ENCODE data around the gene OVOL2.
"Not testable (repeated sequence)": the region's sequence is repeated elsewhere in the genome, so short reads cannot be mapped to it uniquely, and the experiment has no call there.

The OVOL2 gene

DNA sequence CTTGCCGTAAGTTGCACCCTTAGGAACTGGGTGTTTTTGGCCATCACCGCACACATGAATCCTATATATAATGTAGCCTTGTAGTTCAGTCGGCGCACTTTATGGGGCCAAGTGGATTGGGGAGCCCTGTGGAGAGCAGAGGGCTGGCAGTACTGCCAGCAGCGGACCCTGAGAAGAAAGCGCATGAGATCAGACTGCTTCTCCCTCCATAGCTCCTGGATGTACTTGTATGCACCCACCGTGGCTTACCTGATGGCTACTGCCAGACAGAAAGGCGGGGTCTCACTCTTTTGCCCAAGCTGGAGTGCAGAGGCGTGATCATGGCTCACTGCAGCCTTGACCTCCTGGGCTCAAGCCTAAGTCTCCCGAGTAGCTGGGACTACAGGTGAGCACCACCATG lies 32.8 kb upstream of the OVOL2 start:
- H3K14ac ChIP-seq (ENCODE audit: low read length): no peak overlapping the region
- no peak overlapping the region for H3K4me2 ChIP-seq (ENCODE audit: low read length)
- no peak overlapping the region for H2BK5ac ChIP-seq (ENCODE audit: low read depth, low read length, poor library complexity)
- peaks cover 4% of the 10 kb centered on the region for H3K79me1 ChIP-seq (ENCODE audit: low read length)
- peaks cover 7 to 10% of the 10 kb centered on the region in 2 experiments for H3K4me1 ChIP-seq (ENCODE audit: control insufficient read depth in 1 of 2, insufficient read depth in 2 of 2, low read length in 2 of 2)
- H3K9ac ChIP-seq (ENCODE audit: low read length): no peak overlapping the region
- H3K27me3 ChIP-seq (ENCODE audit: insufficient read depth, low read length): no peaks in the 10 kb centered on the region
- no peaks in the 10 kb centered on the region for H3K9me3 ChIP-seq (ENCODE audit: insufficient read depth, low read depth, low read length)
- H4K91ac ChIP-seq (ENCODE audit: low read depth, low read length): no peak overlapping the region
- H3K79me2 ChIP-seq (ENCODE audit: control insufficient read depth, insufficient read depth, low read length, poor library complexity): no peaks in the 10 kb centered on the region
- no peak overlapping the region for H4K12ac ChIP-seq (ENCODE audit: low read depth, low read length)
- H2AK5ac ChIP-seq (ENCODE audit: low read length): no peak overlapping the region
- no peak overlapping the region for H2BK12ac ChIP-seq (ENCODE audit: low read length)
- H4K8ac ChIP-seq (ENCODE audit: low read depth, low read length): no peak overlapping the region
- H3K4ac ChIP-seq (ENCODE audit: low read depth, low read length): no peak overlapping the region
- no peak overlapping the region for H3K23ac ChIP-seq (ENCODE audit: low read length)
- H2BK120ac ChIP-seq (ENCODE audit: insufficient read depth, low read length, poor library complexity): no peak overlapping the region
- no peak for DNase-seq
- no peak overlapping the region for H2AFZ ChIP-seq (ENCODE audit: insufficient read depth, low read length, poor library complexity)
- no peak overlapping the region for H3K4me3 ChIP-seq (ENCODE audit: low read depth, low read length)
- H3K18ac ChIP-seq (ENCODE audit: low read length): no peak overlapping the region
- H3K36me3 ChIP-seq (ENCODE audit: control insufficient read depth in 1 of 2, insufficient read depth in 2 of 2, low read length in 2 of 2): no peaks in the 10 kb centered on the region
- H3K27ac ChIP-seq (ENCODE audit: low read depth, low read length): no peak overlapping the region
- no CpG with 5 or more reads among the region's 10 CpGs for WGBS (ENCODE audit: extremely low coverage, insufficient coverage, insufficient read length)

DNA sequence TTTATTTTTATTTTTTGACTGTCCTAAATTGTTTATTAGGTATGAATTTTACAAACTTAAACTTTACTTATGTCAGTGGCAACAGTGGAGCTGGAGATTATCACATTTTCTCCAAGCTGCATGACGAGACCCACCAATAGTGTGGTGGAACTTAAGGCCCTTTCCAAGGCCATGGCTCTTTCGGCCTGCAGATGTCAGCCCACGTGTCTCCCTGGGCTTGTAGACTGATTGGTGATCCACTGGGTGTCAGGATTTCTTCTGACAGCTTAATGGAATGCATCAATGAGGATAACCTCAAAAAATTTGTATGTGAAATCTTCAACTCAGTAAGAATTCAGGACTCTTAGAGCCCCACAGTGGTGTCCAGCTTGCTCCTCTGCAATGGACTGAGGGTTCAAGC lies 32.3 kb upstream of the OVOL2 start:
- Histone ChIP-seq H2BK120ac (ENCODE audit: insufficient read depth, low read length, poor library complexity) (no peak overlapping the region), H3K4me2 (ENCODE audit: low read length) (no peak overlapping the region), H3K79me1 (ENCODE audit: low read length) (peaks cover 4% of the 10 kb centered on the region), H3K36me3 (ENCODE audit: control insufficient read depth in 1 of 2, insufficient read depth in 2 of 2, low read length in 2 of 2) (no peaks in the 10 kb centered on the region), H2BK5ac (ENCODE audit: low read depth, low read length, poor library complexity) (no peak overlapping the region), H4K12ac (ENCODE audit: low read depth, low read length) (no peak overlapping the region), H2AK5ac (ENCODE audit: low read length) (no peak overlapping the region), H2AFZ (ENCODE audit: insufficient read depth, low read length, poor library complexity) (no peak overlapping the region), H3K27me3 (ENCODE audit: insufficient read depth, low read length) (no peaks in the 10 kb centered on the region), H3K4me1 (ENCODE audit: control insufficient read depth in 1 of 2, insufficient read depth in 2 of 2, low read length in 2 of 2) (peaks cover 6 to 10% of the 10 kb centered on the region in 2 experiments), H3K9ac (ENCODE audit: low read length) (no peak overlapping the region), H3K4ac (ENCODE audit: low read depth, low read length) (no peak overlapping the region), H4K91ac (ENCODE audit: low read depth, low read length) (no peak overlapping the region), H3K9me3 (ENCODE audit: insufficient read depth, low read depth, low read length) (no peaks in the 10 kb centered on the region), H3K23ac (ENCODE audit: low read length) (no peak overlapping the region), H3K18ac (ENCODE audit: low read length) (no peak overlapping the region), H3K4me3 (ENCODE audit: low read depth, low read length) (no peak overlapping the region), H2BK12ac (ENCODE audit: low read length) (no peak overlapping the region), H3K27ac (ENCODE audit: low read depth, low read length) (no peak overlapping the region), H3K14ac (ENCODE audit: low read length) (no peak overlapping the region), H4K8ac (ENCODE audit: low read depth, low read length) (no peak overlapping the region), H3K79me2 (ENCODE audit: control insufficient read depth, insufficient read depth, low read length, poor library complexity) (no peaks in the 10 kb centered on the region)
- no peak for DNase-seq
- WGBS (ENCODE audit: extremely low coverage, insufficient coverage, insufficient read length): no CpG with 5 or more reads among the region's 3 CpGs

DNA sequence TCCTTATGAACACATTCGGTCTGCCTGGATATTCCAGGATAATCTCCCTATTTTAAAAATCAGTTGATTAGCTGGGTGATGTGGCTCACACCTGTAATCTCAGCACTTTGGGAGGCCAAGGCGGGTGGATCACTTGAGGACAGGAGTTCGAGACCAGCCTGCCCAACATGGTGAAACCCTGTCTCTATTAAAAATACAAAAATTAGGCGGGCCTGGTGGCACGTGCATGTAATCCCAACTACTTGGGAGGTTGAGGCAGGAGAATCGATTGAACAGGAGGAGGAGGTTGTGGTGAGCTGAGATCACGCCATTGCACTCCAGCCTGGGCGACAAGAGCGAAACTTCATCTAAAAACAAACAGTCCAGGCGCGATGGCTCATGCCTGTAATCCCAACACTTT lies 31.1 kb upstream of the OVOL2 start:
- not testable (repeated sequence) for H3K4me1 ChIP-seq (ENCODE audit: control insufficient read depth in 1 of 2, insufficient read depth in 2 of 2, low read length in 2 of 2); H3K9ac ChIP-seq (ENCODE audit: low read length); H3K14ac ChIP-seq (ENCODE audit: low read length); H2AFZ ChIP-seq (ENCODE audit: insufficient read depth, low read length, poor library complexity); H3K4me3 ChIP-seq (ENCODE audit: low read depth, low read length); H3K36me3 ChIP-seq (ENCODE audit: control insufficient read depth in 1 of 2, insufficient read depth in 2 of 2, low read length in 2 of 2); H3K27ac ChIP-seq (ENCODE audit: low read depth, low read length); H3K79me2 ChIP-seq (ENCODE audit: control insufficient read depth, insufficient read depth, low read length, poor library complexity); H3K9me3 ChIP-seq (ENCODE audit: insufficient read depth, low read depth, low read length); H4K12ac ChIP-seq (ENCODE audit: low read depth, low read length); H2AK5ac ChIP-seq (ENCODE audit: low read length); H3K4ac ChIP-seq (ENCODE audit: low read depth, low read length); DNase-seq; H4K91ac ChIP-seq (ENCODE audit: low read depth, low read length); H3K27me3 ChIP-seq (ENCODE audit: insufficient read depth, low read length); H2BK5ac ChIP-seq (ENCODE audit: low read depth, low read length, poor library complexity); H3K4me2 ChIP-seq (ENCODE audit: low read length); H3K79me1 ChIP-seq (ENCODE audit: low read length); H2BK12ac ChIP-seq (ENCODE audit: low read length); H3K23ac ChIP-seq (ENCODE audit: low read length); H3K18ac ChIP-seq (ENCODE audit: low read length); H4K8ac ChIP-seq (ENCODE audit: low read depth, low read length); H2BK120ac ChIP-seq (ENCODE audit: insufficient read depth, low read length, poor library complexity)
- no CpG with 5 or more reads among the region's 11 CpGs for WGBS (ENCODE audit: extremely low coverage, insufficient coverage, insufficient read length)

DNA sequence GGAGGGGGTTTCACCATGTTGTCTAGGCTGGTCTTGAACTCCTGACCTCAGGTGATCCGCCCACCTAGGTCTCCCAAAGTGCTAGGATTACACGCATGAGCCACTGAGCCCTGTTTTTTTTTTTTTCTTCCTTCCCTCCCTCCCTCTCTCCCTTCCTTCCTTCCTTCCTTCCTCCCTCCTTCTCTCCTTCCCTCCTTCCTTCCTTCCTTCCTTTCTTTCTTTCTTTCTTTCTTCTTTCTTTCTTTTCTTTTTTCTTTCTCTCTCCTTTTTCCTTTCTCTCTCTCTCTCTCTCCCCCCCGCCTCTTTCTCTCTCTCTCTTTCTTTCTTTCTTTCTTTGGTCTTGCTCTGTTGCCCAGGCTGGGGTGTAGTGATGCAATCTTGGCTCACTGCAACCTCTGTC lies 30.6 kb upstream of the OVOL2 start:
- not testable (repeated sequence) for H3K27ac ChIP-seq (ENCODE audit: low read depth, low read length); H3K4ac ChIP-seq (ENCODE audit: low read depth, low read length); H2BK120ac ChIP-seq (ENCODE audit: insufficient read depth, low read length, poor library complexity); H4K8ac ChIP-seq (ENCODE audit: low read depth, low read length); H3K79me1 ChIP-seq (ENCODE audit: low read length); H3K79me2 ChIP-seq (ENCODE audit: control insufficient read depth, insufficient read depth, low read length, poor library complexity); H2BK5ac ChIP-seq (ENCODE audit: low read depth, low read length, poor library complexity); H3K18ac ChIP-seq (ENCODE audit: low read length); H4K91ac ChIP-seq (ENCODE audit: low read depth, low read length); H3K9ac ChIP-seq (ENCODE audit: low read length); H4K12ac ChIP-seq (ENCODE audit: low read depth, low read length); H3K14ac ChIP-seq (ENCODE audit: low read length); DNase-seq; H3K23ac ChIP-seq (ENCODE audit: low read length); H2BK12ac ChIP-seq (ENCODE audit: low read length); H3K27me3 ChIP-seq (ENCODE audit: insufficient read depth, low read length); H3K4me2 ChIP-seq (ENCODE audit: low read length); H3K9me3 ChIP-seq (ENCODE audit: insufficient read depth, low read depth, low read length); H3K4me1 ChIP-seq (ENCODE audit: control insufficient read depth in 1 of 2, insufficient read depth in 2 of 2, low read length in 2 of 2); H2AK5ac ChIP-seq (ENCODE audit: low read length); H3K4me3 ChIP-seq (ENCODE audit: low read depth, low read length); H3K36me3 ChIP-seq (ENCODE audit: control insufficient read depth in 1 of 2, insufficient read depth in 2 of 2, low read length in 2 of 2); H2AFZ ChIP-seq (ENCODE audit: insufficient read depth, low read length, poor library complexity)
- WGBS (ENCODE audit: extremely low coverage, insufficient coverage, insufficient read length): no CpG with 5 or more reads among the region's 3 CpGs
